HEK293 (cell line): ENCODE data around the gene WNT7A.

Experiments used
- IKZF3 ChIP-seq: fragments of 450-650 bp; IDR thresholded peaks from 2 replicates; pipeline ENCODE4 v1.5.0; 2018; ENCODE audit warnings: missing biosample characterization, mild to moderate bottlenecking, missing genetic modification characterization, moderate library complexity
- RBAK ChIP-seq: fragments of 450-650 bp; formaldehyde crosslinking; IDR thresholded peaks from 2 replicates; pipeline ENCODE4 v1.5.1; 2016; ENCODE audit warnings: missing biosample characterization, missing genetic modification characterization
- ZNF654 ChIP-seq: fragments of 450-650 bp; formaldehyde crosslinking; IDR thresholded peaks from 2 replicates; pipeline ENCODE4 v1.5.1; 2016; ENCODE audit warnings: low read depth, missing biosample characterization, missing genetic modification characterization
- TF ChIP-seq, protein P1 (sequence below): fragments of 450-650 bp; formaldehyde crosslinking; IDR thresholded peaks from 2 replicates; pipeline ENCODE4 v1.5.1; 2016; ENCODE audit warnings: missing biosample characterization, missing genetic modification characterization
- TF ChIP-seq, protein P2 (sequence below): fragments of 450-650 bp; formaldehyde crosslinking; IDR thresholded peaks from 2 replicates; pipeline ENCODE4 v1.5.1; 2016; ENCODE audit warnings: missing biosample characterization, missing genetic modification characterization
- TF ChIP-seq, protein P3 (sequence below): fragments of 450-650 bp; IDR thresholded peaks from 2 replicates; pipeline ENCODE4 v1.5.1; 2018; ENCODE audit warnings: missing biosample characterization, missing genetic modification characterization

DNA sequence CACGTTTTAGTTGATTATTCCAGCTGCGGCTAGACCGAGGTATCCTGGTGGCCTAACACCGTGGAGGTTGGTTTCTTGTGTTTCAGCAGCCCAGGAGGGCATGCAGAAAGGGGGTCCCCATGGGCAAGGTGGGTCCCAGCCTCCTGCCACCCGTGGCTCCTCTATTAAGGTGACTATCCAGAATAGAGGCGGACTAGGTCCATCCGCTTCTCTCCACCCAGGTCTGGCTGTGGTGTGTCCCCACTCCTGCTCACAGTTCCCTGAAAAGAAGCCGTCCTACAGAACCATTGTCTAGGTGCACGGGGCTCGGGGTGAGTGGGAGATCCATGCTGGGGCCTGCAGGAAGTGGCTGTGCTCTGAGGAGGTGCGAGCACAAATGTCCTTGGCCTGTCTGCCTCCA, 81.5 kb downstream of the WNT7A start:
- TF ChIP-seq, protein P1, sequence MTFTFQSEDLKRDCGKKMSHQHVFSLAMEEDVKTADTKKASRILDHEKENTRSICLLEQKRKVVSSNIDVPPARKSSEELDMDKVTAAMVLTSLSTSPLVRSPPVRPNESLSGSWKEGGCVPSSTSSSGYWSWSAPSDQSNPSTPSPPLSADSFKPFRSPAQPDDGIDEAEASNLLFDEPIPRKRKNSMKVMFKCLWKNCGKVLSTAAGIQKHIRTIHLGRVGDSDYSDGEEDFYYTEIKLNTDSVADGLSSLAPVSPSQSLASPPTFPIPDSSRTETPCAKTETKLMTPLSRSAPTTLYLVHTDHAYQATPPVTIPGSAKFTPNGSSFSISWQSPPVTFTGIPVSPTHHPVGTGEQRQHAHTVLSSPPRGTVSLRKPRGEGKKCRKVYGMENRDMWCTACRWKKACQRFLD (tag by site-specific recombination), result no peak
- TF ChIP-seq ZNF654 (no peak), RBAK (no peak), IKZF3 (tag by site-specific recombination) (no peak)
- TF ChIP-seq, protein P2, sequence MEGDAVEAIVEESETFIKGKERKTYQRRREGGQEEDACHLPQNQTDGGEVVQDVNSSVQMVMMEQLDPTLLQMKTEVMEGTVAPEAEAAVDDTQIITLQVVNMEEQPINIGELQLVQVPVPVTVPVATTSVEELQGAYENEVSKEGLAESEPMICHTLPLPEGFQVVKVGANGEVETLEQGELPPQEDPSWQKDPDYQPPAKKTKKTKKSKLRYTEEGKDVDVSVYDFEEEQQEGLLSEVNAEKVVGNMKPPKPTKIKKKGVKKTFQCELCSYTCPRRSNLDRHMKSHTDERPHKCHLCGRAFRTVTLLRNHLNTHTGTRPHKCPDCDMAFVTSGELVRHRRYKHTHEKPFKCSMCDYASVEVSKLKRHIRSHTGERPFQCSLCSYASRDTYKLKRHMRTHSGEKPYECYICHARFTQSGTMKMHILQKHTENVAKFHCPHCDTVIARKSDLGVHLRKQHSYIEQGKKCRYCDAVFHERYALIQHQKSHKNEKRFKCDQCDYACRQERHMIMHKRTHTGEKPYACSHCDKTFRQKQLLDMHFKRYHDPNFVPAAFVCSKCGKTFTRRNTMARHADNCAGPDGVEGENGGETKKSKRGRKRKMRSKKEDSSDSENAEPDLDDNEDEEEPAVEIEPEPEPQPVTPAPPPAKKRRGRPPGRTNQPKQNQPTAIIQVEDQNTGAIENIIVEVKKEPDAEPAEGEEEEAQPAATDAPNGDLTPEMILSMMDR, result no peak
- TF ChIP-seq, protein P3, sequence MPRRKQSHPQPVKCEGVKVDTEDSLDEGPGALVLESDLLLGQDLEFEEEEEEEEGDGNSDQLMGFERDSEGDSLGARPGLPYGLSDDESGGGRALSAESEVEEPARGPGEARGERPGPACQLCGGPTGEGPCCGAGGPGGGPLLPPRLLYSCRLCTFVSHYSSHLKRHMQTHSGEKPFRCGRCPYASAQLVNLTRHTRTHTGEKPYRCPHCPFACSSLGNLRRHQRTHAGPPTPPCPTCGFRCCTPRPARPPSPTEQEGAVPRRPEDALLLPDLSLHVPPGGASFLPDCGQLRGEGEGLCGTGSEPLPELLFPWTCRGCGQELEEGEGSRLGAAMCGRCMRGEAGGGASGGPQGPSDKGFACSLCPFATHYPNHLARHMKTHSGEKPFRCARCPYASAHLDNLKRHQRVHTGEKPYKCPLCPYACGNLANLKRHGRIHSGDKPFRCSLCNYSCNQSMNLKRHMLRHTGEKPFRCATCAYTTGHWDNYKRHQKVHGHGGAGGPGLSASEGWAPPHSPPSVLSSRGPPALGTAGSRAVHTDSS (tag by site-specific recombination), result no peak
